ENCODE measurements around the gene MS4A4E.

- TF ChIP-seq CTCF (IDR thresholded peaks at IDR 0.05) (no peak), POLR2A (IDR thresholded peaks at IDR 0.05) (no peak)
Observed at GRCh38 chr11:60172011-60172410, 70.9 kb downstream of the MS4A4E start.
